SK-N-SH treated with all-trans-retinoic acid at 6 μM for 48 hours (cell line): ENCODE data around the gene SH3PXD2A.

ENCODE experiments used
- ATAC-seq: fragments of 200-7000 bp; cut with Tn5 transposase; 3 replicates; pipeline ENCODE4 v1.9.1; 2020; ENCODE audit warnings: mild to moderate bottlenecking, moderate library complexity
- ARNTL ChIP-seq: fragments of 450-650 bp; formaldehyde crosslinking; IDR thresholded peaks from 2 replicates; pipeline ENCODE4 v1.5.0; 2020; ENCODE audit warnings: low read depth, mild to moderate bottlenecking, moderate library complexity, borderline replicate concordance
- BACH2 ChIP-seq: fragments of 250-450 bp; sonication (Bioruptor Pico); IDR thresholded peaks from 2 replicates; pipeline ENCODE4 v1.9.0; 2021; ENCODE audit warnings: mild to moderate bottlenecking, borderline replicate concordance
- CREB5 ChIP-seq: fragments of 250-450 bp; sonication (Bioruptor Pico); IDR thresholded peaks from 2 replicates; pipeline ENCODE4 v1.5.1; 2020; ENCODE audit warnings: low read depth, mild to moderate bottlenecking, moderate library complexity
- CSDC2 ChIP-seq: fragments of 250-450 bp; sonication (Bioruptor Pico); IDR thresholded peaks from 2 replicates; pipeline ENCODE4 v1.5.0; 2020; ENCODE audit warnings: mild to moderate bottlenecking, moderate library complexity
- CSRNP3 ChIP-seq: fragments of 250-450 bp; sonication (Bioruptor Pico); IDR thresholded peaks from 2 replicates; pipeline ENCODE4 v1.5.1; 2021; ENCODE audit warnings: mild to moderate bottlenecking, moderate library complexity
- ISL1 ChIP-seq: fragments of 250-450 bp; sonication (Bioruptor Pico); IDR thresholded peaks from 2 replicates; pipeline ENCODE4 v2.1.2; 2022; ENCODE audit warnings: mild to moderate bottlenecking, moderate library complexity
- OSR1 ChIP-seq: fragments of 250-450 bp; sonication (Bioruptor Pico); IDR thresholded peaks from 2 replicates; pipeline ENCODE4 v1.8.0; 2022; ENCODE audit warnings: moderate library complexity, mild to moderate bottlenecking, inconsistent platforms
- PATZ1 ChIP-seq: fragments of 250-450 bp; sonication (Bioruptor Pico); IDR thresholded peaks from 2 replicates; pipeline ENCODE4 v1.8.0; 2020; ENCODE audit warnings: mild to moderate bottlenecking, moderate library complexity, borderline replicate concordance
- POU6F1 ChIP-seq: fragments of 250-450 bp; sonication (Bioruptor Pico); IDR thresholded peaks from 2 replicates; pipeline ENCODE4 v1.8.0; 2021; ENCODE audit warnings: low read depth, mild to moderate bottlenecking, moderate library complexity, borderline replicate concordance
- PPARA ChIP-seq: fragments of 250-450 bp; sonication (Bioruptor Pico); IDR thresholded peaks from 2 replicates; pipeline ENCODE4 v1.5.0; 2020; ENCODE audit warnings: mild to moderate bottlenecking, borderline replicate concordance
- TOX ChIP-seq: fragments of 250-450 bp; sonication (Bioruptor Pico); IDR thresholded peaks from 2 replicates; pipeline ENCODE4 v1.8.0; 2021; ENCODE audit warnings: mild to moderate bottlenecking, moderate library complexity, borderline replicate concordance
- TSHZ2 ChIP-seq: fragments of 250-450 bp; sonication (Bioruptor Pico); IDR thresholded peaks from 2 replicates; pipeline ENCODE4 v1.5.0; 2020; ENCODE audit warnings: mild to moderate bottlenecking, moderate library complexity
- ZC3H10 ChIP-seq: fragments of 250-450 bp; sonication (Bioruptor Pico); IDR thresholded peaks from 2 replicates; pipeline ENCODE4 v1.5.1; 2021; ENCODE audit warnings: mild to moderate bottlenecking, moderate library complexity
- ZFP3 ChIP-seq: fragments of 250-450 bp; sonication (Bioruptor Pico); IDR thresholded peaks from 2 replicates; pipeline ENCODE4 v1.5.0; 2020; ENCODE audit warnings: mild to moderate bottlenecking, moderate library complexity
- ZFP30 ChIP-seq: fragments of 450-650 bp; formaldehyde crosslinking; IDR thresholded peaks from 2 replicates; pipeline ENCODE4 v1.5.0; 2022; ENCODE audit warnings: mild to moderate bottlenecking, moderate library complexity
- ZNF565 ChIP-seq: fragments of 450-650 bp; formaldehyde crosslinking; conservative IDR thresholded peaks from 2 replicates; pipeline ENCODE4 v1.5.0; 2020; ENCODE audit warnings: low read depth, mild to moderate bottlenecking, moderate library complexity
- ZNF70 ChIP-seq: fragments of 450-650 bp; formaldehyde crosslinking; IDR thresholded peaks from 2 replicates; pipeline ENCODE4 v1.5.0; 2020; ENCODE audit warnings: mild to moderate bottlenecking, moderate library complexity
- ZNF8 ChIP-seq: fragments of 450-650 bp; formaldehyde crosslinking; IDR thresholded peaks from 2 replicates; pipeline ENCODE4 v1.5.0; 2020; ENCODE audit warnings: mild to moderate bottlenecking, moderate library complexity

SH3PXD2A gene

GRCh38 chr10:103832806-103833205, 22.6 kb downstream of the SH3PXD2A start:
- no peak for TF ChIP-seq ZC3H10 (CRISPR knock-in tag)
- no peak for TF ChIP-seq CREB5 (CRISPR knock-in tag)
- TF ChIP-seq BACH2 (CRISPR knock-in tag), result no peak
- no peak for TF ChIP-seq ZNF70 (CRISPR knock-in tag)
- TF ChIP-seq PATZ1 (CRISPR knock-in tag), result no peak
- no peak for TF ChIP-seq TOX (CRISPR knock-in tag)
- no peak for TF ChIP-seq ISL1 (CRISPR knock-in tag)
- TF ChIP-seq ARNTL, result no peak
- TF ChIP-seq ZFP3, result no peak
- no peak for TF ChIP-seq ZNF8 (CRISPR knock-in tag)
- TF ChIP-seq ZNF565, result no peak
- TF ChIP-seq ZFP30 (CRISPR knock-in tag), result no peak
- no peak for TF ChIP-seq CSRNP3 (CRISPR knock-in tag)
- TF ChIP-seq OSR1 (CRISPR knock-in tag), result no peak
- TF ChIP-seq POU6F1 (CRISPR knock-in tag), result no peak
- TF ChIP-seq PPARA (CRISPR knock-in tag), result no peak
- TF ChIP-seq CSDC2 (CRISPR knock-in tag), result no peak
- ATAC-seq, result no peak

GRCh38 chr10:103829838-103830465, 25.4 kb downstream of the SH3PXD2A start:
- no peak for ATAC-seq
- TF ChIP-seq ZFP3 (no peak), ZNF70 (CRISPR knock-in tag) (no peak), TOX (CRISPR knock-in tag) (no peak), TSHZ2 (CRISPR knock-in tag) (no peak), CSRNP3 (CRISPR knock-in tag) (no peak)

GRCh38 chr10:103829278-103829677, 26.1 kb downstream of the SH3PXD2A start:
- no peak for ATAC-seq
- TF ChIP-seq PATZ1 (CRISPR knock-in tag) (no peak), TOX (CRISPR knock-in tag) (no peak)
